A673 (cell line): Measurements from ENCODE around the gene TOR4A. TPM values are rescaled to one million over a fixed set of nuclear protein-coding genes. Genes with fewer than 3 reads are reported as not detected.

Source experiments
- BruUV-seq: library from RNA; stranded (reverse); fragments of 400-500 nt; replicated peaks from 2 replicates; lab custom pipeline; 2021; lab: Mats Ljungman, UMichigan
- CTCF ChIA-PET: fragments of 300-600 bp; sonication (Branson Sonifier 250); formaldehyde crosslinking; loops from one replicate; lab custom pipeline; 2022; ENCODE audit warnings: antibody characterized with exemption; lab: Charles Lee
- POLR2A ChIA-PET: fragments of 300-600 bp; sonication (Branson Sonifier 250); formaldehyde crosslinking; loops from one replicate; lab custom pipeline; 2022; ENCODE audit warnings: antibody characterized with exemption; ENCODE audit not compliant: low non-redundant PET; lab: Charles Lee
- DNase-seq: peaks from one replicate; pipeline ENCODE4 v3.0.0-alpha.2; 2015; ENCODE audit warnings: low spot score
- H3K27ac ChIP-seq: fragments of 200-600 bp; sonication (generic); 2 replicates; pipeline ENCODE4 v1.5.1; 2016; ENCODE audit warnings: mixed run types, low read depth, mild to moderate bottlenecking, mixed read lengths, antibody characterized with exemption, low read length; ENCODE audit not compliant: poor library complexity, severe bottlenecking
- H3K27me3 ChIP-seq: fragments of 200-600 bp; sonication (generic); replicated peaks from 2 replicates; pipeline ENCODE4 v1.6.1; 2017; ENCODE audit warnings: mixed run types, low read depth, mild to moderate bottlenecking, mixed read lengths, antibody characterized with exemption, low read length; ENCODE audit not compliant: insufficient read depth, poor library complexity
- H3K36me3 ChIP-seq: fragments of 200-600 bp; sonication (generic); 2 replicates; pipeline ENCODE4 v1.6.1; 2016; ENCODE audit warnings: mixed run types, mild to moderate bottlenecking, mixed read lengths, antibody characterized with exemption, low read length; ENCODE audit not compliant: insufficient read depth, poor library complexity, severe bottlenecking
- H3K4me1 ChIP-seq: fragments of 200-600 bp; sonication (generic); 2 replicates; pipeline ENCODE4 v1.6.1; 2017; ENCODE audit warnings: mixed run types, mild to moderate bottlenecking, mixed read lengths, antibody characterized with exemption, low read length; ENCODE audit not compliant: insufficient read depth, poor library complexity, severe bottlenecking
- H3K4me3 ChIP-seq: fragments of 200-600 bp; sonication (generic); 2 replicates; pipeline ENCODE4 v1.5.1; 2016; ENCODE audit warnings: low read depth, mixed run types, mild to moderate bottlenecking, mixed read lengths, low read length; ENCODE audit not compliant: poor library complexity, severe bottlenecking
- H3K9me3 ChIP-seq: fragments of 200-600 bp; sonication (generic); 2 replicates; pipeline ENCODE4 v1.6.1; 2016; ENCODE audit warnings: mixed run types, low read depth, mild to moderate bottlenecking, mixed read lengths, antibody characterized with exemption, low read length; ENCODE audit not compliant: poor library complexity, severe bottlenecking
- CTCF ChIP-seq: fragments of 300-800, 200-600 bp; sonication (generic); conservative IDR thresholded peaks from 2 replicates; pipeline ENCODE4 v1.5.1; 2017; ENCODE audit warnings: low read depth, mild to moderate bottlenecking, antibody characterized with exemption, low read length, moderate library complexity, mixed read lengths
- EZH2 ChIP-seq: fragments of 200-600 bp; sonication (generic); IDR thresholded peaks from 2 replicates; pipeline ENCODE4 v1.6.1; 2017; ENCODE audit warnings: borderline replicate concordance, low read depth, mild to moderate bottlenecking, mixed read lengths, antibody characterized with exemption, low read length; ENCODE audit not compliant: poor library complexity, severe bottlenecking
- intact Hi-C: fragments of 100-400 bp; cut with micrococcal nuclease; formaldehyde crosslinking; loops from one replicate; pipeline ENCODE4 v1.10.0; 2022; ENCODE audit not compliant: unreplicated experiment
- total RNA-seq: library from RNA; stranded (reverse); gene quantifications from 2 replicates; pipeline ENCODE4 v1.2.3, GENCODE V29; 2021

TOR4A gene
- total RNA-seq, 1 experiment from 2014 or later = 0.82 TPM

- Histone ChIP-seq H3K4me3 (peak overlapping the region; percentile 88), H3K9me3 (no peaks in the 10 kb centered on the region), H3K27me3 (no peaks in the 10 kb centered on the region), H3K36me3 (peaks cover 14% of the 10 kb centered on the region), H3K4me1 (peaks cover 15% of the 10 kb centered on the region), H3K27ac (peak overlapping the region; percentile 88)
- POLR2A ChIA-PET = interaction anchor here (1.1 kb wide), 1 partner anchor 13 kb away, joined by 3 read pairs; the partner anchor contains the start of gene TUBB4B
- peak; percentile 60 for DNase-seq
- intact Hi-C loops = no loop called here
- CTCF ChIA-PET = interaction anchor here (0.6 to 2.3 kb wide), 2 partner anchors 17 to 169 kb away, joined by 3 to 11 read pairs; partner anchors contain the start of genes EXD3 and NOXA1
- no TSS peak for BruUV-seq
- no peak for TF ChIP-seq EZH2
- no peak for TF ChIP-seq CTCF
Measured at GRCh38 chr9:137253717-137254623, 23.6 kb upstream of the TOR4A start.

- TF ChIP-seq EZH2 = no peak
- no peak for TF ChIP-seq CTCF
- BruUV-seq = no TSS peak
Measured at GRCh38 chr9:137254624-137255447, 22.7 kb upstream of the TOR4A start, which contains the start of gene NELFB. Gene NELFB, plus strand, starts transcription at chr9:137255327.

DNA sequence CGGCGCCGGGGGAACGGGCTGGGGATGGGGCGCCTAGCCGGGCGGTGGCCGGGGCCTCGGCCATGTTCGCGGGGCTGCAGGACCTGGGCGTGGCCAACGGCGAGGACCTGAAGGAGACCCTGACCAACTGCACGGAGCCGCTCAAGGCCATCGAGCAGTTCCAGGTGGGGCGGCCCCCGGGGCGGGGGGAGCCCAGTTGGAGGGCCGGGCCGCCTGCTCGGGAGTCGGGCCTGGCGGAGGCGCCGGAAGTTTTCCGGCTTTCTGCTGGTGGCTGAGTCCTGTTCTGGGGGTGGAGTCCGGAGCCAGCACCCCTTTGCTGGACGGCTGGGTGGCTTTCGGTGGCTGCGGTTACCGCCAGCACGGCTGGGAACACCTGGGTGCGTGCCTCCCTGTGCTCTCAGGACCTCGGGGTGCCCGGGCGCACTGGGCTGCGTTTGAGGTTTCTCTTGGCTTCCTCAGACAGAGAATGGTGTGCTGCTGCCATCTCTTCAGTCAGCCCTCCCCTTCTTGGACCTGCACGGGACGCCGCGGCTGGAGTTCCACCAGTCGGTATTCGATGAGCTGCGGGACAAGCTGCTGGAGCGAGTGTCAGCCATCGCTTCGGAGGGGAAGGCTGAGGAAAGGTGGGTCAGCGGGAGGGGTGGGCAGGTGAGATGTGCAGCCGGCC lies 21.9 kb upstream of the TOR4A start:
- no peak for TF ChIP-seq CTCF
- TF ChIP-seq EZH2 = no peak
- BruUV-seq = no TSS peak
- H3K27ac ChIP-seq = peak overlapping the region; percentile 79
- intact Hi-C loops = no loop called here
- peak overlapping the region; percentile 88 for H3K4me3 ChIP-seq
- no peaks in the 10 kb centered on the region for H3K27me3 ChIP-seq
- H3K36me3 ChIP-seq = peaks cover 16% of the 10 kb centered on the region
- H3K9me3 ChIP-seq = no peaks in the 10 kb centered on the region
- H3K4me1 ChIP-seq = peaks cover 15% of the 10 kb centered on the region
- CTCF ChIA-PET = no interaction called here
- POLR2A ChIA-PET = interaction anchor here (1.1 kb wide), 1 partner anchor 15 kb away, joined by 3 read pairs; the partner anchor contains the start of gene TUBB4B
- no peak for DNase-seq

More at GRCh38 chr9:137254624-137255447, 22.7 kb upstream of the TOR4A start, which contains the start of gene NELFB:
- Histone ChIP-seq H3K36me3 (peaks cover 16% of the 10 kb centered on the region), H3K27ac (peak within 1 kb of the TSS; percentile 88), H3K4me1 (peaks cover 15% of the 10 kb centered on the region), H3K27me3 (no peaks in the 10 kb centered on the region), H3K9me3 (no peaks in the 10 kb centered on the region), H3K4me3 (peak within 1 kb of the TSS; percentile 88)
- intact Hi-C loops = no loop called here
- ChIA-PET POLR2A (interaction anchor here (1.1 kb wide), 1 partner anchor 14 kb away, joined by 3 read pairs; the partner anchor contains the start of gene TUBB4B), CTCF (interaction anchor here (0.6 to 2.3 kb wide), 2 partner anchors 18 to 168 kb away, joined by 3 to 11 read pairs; partner anchors contain the start of genes EXD3 and NOXA1)
- peak; percentile 93 for DNase-seq
